Activated CD8-positive, alpha-beta memory T cell treated with anti-CD3 and anti-CD28 coated beads, Interleukin-2, amount 50 U/mL, for 4 hours (primary cell): ENCODE data around the gene AMELY.
"Not testable (repeated sequence)": the region's sequence is repeated elsewhere in the genome, so short reads cannot be mapped to it uniquely, and the experiment has no call there.

ENCODE experiments used
- DNase-seq: peaks from one replicate; pipeline ENCODE4 v3.0.0-alpha.2; 2020

Gene AMELY, protein sequence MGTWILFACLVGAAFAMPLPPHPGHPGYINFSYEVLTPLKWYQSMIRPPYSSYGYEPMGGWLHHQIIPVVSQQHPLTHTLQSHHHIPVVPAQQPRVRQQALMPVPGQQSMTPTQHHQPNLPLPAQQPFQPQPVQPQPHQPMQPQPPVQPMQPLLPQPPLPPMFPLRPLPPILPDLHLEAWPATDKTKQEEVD

DNA sequence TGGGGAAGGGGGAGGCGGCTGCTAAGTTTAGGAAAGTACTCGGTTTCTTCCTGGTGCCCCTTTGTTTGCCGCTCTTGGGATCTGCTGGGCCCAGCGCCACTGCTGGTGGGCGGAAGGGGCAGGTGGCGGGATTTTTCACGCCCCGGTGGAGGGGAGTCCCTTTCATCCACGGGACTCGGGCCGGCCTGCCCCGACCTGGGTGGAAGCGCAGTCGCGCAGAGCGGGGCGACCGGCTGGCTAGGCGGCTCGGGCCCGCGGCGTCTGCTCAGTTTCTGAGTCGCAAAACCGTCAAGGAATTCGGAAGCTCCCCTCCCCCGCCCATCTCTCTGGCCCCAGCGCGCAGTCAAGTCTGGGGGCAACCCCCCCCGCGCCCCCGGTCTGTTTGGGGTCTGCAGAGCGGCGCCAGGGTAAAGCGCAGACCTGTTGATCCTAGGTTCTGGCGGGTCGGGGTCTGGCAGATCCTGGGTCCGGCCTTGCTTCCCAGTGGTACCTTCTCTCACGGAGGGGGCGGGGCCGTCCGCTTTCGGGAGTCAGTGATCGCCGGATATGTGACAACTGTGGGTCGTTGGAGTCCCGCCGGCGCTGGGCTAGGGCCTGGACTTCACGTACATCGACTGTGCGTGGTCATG is at the start of gene AMELY:
Gene AMELY, minus strand, starts transcription at position 500 of the 629 bp plus-strand sequence. CDS start 39,144 bp downstream, outside the sequence.
- DNase-seq, result no peak

DNA sequence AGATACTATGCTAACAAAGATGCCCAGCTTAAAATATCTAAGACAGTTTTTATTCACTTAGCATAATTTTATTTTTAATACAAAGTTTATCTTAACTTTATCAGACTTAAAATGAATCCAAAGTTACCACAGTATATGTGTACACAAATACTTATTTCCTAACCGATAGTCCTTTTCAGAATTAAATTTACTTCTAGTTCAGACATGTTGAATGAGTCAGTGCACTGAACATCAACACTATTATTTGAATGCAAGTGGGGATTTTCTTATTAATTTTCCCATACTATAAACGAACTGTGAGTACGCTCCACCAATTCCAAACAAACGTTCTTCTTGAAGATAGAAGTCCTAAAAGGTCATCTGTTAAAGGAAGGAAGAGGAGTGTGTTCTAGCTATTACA is 38.4 kb upstream of the AMELY start:
- DNase-seq, result no peak

DNA sequence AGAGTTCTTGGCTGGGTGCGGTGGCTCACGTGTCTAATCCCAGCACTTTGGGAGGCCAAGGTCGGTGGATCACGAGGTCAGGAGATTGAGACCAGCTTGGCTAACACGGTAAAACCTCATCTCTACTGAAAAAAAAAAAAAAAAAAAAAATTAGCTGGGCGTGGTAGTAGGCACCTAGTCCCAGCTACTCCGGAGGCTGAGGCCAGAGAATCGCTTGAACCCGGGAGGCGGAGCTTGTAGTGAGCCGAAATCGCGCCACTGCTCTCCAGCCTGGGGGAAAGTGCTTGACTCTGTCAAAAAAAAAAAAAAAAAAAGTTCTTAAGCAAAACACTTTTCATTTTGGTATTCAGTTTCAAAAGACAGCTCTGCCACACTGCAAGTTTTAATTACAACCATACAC is 36.8 kb upstream of the AMELY start:
- DNase-seq, result no peak

DNA sequence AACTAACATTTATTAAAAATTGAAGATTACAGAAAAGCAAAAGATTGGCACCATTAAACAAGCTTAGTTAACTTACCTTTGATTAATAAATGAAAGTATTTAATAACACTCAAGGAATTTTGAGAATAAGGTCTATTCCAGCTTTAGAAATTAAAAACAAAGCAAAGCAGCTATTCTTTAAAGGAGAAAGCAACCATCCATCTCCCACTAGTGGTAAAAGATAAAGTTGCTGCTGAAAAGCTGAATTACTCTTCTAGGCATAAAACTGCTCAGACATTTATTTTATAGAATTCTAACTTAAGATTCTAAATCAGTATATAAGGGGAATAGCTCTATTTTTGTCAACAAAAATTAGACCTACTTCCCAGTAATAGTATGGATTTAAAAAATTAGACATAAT is 36.1 kb upstream of the AMELY start:
- DNase-seq, result no peak

DNA sequence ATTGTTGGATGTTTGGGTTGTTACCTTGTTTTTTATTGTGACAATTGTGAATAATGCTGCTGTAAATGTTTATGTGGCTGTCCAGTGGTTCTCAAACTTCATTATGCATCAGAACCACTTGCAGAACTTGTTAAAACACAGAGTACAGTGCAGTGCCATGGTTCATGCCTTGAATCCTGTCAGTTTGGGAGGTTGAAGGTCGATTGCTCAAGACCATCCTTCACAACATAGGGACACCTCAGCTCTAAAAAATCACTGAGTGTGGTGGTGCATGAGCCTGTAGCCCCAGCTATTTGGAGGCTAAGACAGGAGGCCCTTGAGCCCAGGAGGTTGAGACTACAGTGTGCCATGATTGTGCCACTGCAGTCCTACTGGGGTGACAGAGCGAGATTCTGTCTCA is 23.9 kb upstream of the AMELY start:
- no peak for DNase-seq

DNA sequence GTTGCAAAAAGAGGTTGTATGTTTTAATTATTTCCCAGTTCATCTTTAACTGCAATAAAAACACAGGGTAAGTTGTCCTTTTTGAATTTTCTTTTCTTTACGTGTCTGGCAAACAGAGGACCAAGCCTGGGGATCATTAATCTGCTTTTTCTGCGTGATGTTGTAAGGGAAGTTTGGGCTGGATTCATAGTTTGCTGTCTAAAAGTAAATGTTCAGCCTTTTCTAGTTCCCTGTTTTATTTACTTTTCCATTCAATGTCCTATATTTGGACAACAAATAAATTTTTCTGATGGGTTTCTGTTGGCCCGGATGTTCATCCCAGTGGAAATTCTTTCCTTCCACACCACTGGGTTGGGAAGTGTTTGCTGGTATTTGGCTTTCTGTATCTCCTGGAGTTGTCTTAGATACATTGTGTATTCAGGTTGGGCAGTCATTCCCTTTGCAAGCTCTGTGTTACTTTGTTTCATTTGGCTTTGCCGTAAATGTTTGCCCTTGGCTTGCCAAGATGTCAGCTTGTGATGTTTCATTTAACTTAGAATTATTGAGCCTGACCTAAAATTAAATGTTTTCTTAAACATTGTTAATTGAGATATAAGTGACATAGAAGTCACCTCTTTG is 20.3 kb upstream of the AMELY start:
- DNase-seq, result no peak

DNA sequence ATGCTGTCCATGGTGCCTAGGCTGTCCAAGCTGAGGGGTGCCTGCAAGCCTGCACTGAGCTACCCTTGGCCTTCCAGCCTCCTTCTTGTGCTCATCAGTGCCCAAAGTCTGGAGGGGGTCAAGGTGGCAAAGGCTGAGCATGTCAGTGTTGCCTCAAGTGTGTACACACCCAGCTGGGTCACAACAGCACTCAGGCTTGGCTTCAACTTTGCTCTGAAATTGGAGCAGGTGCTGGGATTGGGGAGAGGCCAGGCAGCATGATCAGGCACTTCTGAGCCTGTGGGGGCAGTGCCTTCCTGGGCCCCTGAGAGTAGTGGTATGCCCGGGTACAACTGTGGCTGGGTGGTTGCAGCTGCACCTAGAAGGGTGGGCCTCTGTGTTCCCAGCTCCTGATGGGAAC is 17.7 kb upstream of the AMELY start:
- DNase-seq, result no peak

DNA sequence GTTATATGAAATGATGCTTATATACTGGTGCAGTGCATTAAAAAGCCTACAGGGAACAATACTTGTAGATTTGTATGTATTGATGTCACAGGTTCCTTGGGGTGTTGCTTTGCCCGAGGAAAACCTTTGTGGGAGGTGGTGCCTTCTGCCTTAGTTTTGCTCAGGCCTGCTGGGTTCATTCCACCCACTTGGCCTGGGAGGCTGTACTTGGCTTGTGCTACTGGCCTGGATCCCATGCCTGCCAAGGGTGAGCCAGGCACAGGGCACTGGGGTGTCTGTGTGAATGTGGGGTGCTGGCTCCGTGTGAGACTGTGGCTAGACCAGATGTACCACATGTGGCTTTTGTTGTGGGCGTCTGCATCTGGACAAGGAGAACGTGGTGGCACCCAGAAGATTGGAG is 16.7 kb upstream of the AMELY start:
- DNase-seq, result no peak

DNA sequence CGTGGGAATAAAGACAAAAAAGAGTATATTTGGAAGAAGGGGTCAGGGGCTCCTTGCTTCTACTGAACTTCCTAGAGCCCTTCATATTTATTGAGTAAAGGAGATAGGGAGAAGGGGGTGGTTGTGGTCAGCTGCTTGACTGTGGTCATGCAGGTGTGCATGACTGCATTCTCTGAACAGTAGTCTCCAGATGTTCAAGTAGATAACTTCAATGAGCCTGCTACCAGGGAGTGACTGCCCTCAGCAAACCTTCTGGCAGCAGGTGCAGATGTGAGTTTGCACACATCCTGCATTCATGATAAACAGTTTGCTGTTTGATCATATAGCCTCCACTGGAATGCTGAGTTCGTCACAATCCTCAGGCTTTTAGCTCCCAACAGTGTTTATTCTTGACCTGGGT is 9.5 kb upstream of the AMELY start:
- no peak for DNase-seq

DNA sequence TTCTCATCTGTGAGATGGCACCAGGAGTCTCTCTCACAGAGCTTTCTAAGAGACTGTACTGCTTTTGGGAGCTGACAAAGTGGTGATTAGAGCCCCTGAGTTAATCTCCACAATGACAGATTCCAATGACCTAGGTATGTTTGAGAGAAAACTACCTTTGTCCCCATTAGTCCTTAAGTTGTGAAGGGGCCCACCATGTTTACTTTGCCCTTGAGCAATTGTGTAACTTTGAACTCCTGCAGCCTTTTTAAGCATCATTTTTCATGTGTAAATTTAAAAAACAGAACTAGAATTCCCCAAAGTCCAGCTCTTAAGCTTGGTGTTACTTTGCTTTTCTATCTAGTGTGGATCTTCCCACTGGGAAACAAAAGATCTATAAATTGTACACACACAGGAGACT is 1.8 kb upstream of the AMELY start:
- DNase-seq, result no peak

DNA sequence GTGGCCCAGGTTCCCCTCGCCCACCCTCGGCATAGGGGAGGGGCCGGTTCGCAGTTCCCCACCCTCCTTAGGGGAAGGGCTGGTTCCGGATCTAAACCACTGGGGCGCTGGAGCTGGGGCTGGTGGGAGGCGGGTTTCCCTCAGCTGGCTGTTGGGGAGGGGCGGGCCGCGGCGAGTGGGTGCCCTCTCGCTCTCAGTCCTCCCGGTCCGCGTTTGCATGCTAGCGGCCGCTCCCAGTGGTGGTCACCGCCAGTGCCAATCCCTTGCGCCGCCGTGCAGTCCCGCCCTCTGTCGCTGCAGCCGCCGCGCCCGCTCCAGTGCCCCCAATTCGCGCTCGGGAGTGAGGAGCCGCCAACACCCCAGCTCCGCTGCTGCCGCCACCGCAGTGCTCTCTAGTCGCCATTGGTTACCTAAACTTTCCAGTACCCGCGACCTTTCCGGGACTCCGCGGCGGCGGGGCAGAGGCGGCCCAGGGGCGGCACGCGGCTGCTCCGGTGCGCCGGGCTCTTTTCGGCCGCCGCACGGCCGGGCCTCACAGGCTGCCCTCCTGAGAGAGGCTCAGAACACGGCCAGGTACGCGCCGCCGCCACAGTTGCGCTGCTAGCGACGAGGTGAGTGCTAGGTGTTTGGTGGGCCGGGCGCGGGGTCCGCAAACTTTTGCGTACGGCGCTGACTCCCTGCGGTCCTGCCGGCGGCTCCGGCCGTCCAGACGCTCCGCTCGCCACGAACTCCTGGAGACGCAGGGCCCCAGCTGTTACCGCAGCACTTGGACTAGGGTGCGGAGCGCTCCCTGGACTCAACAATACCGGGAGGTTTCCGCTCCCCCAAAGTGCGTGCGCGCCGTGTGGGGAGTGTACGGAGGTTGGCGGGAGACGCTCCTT is 940 bp downstream of the AMELY start, which contains the start of gene TBL1Y:
Gene TBL1Y, plus strand, starts transcription at position 326 of the 881 bp plus-strand sequence. CDS start 114,388 bp downstream, outside the sequence.
- no peak for DNase-seq

DNA sequence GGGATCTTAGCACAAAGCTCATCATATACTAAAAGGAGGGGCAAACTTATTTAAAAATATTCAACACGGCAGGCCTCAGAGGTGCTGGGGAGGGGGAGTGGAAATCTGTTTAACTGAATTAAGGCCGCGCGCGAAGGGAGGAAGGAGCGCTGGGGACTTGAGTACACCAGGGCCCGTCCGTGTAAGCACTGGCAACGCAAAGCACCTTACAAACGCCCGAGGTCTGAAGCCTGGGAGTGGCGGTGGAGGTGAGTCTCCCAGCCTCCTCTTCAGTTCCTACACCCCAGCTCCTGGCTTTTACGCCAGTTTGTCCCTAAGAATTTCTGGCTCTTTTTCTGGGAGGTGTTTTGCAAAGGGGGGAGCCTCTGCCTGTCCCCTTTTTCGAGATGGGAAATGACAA is 1.7 kb downstream of the AMELY start:
- DNase-seq, result no peak

DNA sequence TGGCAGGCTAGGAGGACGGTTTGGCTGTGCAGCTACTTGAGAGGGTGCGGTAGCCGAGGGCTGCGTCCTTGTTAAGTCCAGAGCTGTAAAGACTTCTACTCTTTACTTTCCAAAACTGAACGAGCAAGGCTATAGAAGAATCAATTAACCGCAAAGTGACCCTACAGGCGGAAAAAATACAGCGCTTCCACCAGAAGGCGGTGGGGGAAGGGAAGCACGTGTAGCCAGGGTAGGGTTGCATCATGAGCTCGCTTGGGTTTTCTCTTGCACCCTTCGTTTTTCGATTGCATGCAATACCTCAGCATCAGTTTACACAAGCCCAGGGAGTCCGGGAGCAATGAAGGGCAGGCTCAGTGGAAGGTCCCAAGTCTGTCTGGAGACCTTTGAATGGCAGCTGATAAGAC is 2.4 kb downstream of the AMELY start:
- DNase-seq, result no peak

DNA sequence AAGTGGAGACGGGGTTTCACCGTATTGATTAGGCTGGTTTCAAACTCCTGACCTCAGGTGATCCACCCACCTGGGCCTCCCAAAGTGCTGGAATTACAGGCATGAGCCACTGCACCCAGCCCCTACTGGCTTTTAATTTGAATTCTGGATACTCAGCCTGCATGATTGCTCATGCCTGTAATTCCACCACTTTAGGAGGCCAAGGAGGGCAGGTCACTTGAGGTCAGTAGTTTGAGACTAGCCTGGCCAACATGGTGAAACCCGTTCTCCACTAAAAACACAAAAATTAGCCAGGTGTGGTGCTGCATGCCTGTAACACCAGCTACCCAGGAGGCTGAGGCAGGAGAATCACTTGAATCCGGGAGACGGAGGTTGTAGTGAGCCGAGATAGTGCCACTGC is 3.5 kb downstream of the AMELY start:
- DNase-seq, result not testable (repeated sequence)

DNA sequence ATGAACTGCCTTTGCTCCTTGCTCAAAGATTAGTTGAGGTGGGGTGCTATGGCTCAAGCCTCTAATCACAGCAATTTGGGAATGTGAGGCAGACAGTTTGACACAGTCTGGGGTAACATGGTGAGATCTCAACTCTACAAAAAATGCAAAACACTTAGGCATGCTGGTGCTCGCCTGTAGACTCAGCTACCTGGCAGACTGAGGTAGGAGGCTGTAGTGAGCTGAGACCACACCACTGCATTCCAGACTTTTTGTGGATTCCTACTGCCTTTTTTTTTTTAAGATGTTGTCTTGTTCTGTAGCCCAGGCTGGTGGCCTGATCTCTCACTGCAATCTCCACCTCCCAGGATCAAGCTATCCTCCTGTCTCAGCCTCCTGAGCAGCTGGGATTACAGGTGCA is 4.0 kb downstream of the AMELY start:
- DNase-seq, result no peak

DNA sequence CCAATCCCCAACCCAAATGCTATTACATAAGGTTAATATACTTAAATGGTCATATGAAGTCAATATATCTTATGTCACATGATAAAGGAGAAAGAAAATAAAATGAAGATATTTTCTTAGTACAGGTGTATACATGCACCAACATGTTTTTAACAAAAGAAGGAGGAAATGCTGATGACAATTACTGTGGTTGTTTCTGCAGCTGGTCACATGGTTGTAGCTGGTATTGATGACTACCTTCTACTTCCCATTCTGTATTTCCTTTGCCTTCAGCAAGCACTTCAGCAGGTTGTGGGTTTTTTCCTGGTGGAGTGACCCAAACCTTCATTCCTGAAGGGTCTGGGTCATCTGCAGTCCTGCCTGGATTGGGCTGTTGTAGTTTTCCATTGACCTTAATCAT is 9.4 kb downstream of the AMELY start:
- DNase-seq, result not testable (repeated sequence)

DNA sequence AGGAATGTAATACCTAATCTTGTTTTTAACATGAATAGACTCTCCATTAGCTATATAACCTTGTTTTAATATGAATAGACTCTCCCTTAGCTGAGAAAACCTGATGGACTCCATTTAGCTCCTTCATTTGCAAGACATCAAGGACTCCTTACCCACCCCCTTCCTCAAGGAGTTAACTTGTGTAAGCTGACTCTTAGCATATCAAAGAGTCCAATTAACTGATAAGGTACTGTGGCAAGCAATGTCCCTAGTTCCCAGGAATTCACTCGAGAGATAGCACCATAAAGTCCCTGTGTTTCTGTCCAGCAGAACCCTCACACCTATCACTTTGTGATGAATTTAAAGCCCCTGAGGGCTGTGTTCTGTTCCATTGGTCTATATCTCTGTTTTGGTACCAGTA is 16.3 kb downstream of the AMELY start:
- no peak for DNase-seq

DNA sequence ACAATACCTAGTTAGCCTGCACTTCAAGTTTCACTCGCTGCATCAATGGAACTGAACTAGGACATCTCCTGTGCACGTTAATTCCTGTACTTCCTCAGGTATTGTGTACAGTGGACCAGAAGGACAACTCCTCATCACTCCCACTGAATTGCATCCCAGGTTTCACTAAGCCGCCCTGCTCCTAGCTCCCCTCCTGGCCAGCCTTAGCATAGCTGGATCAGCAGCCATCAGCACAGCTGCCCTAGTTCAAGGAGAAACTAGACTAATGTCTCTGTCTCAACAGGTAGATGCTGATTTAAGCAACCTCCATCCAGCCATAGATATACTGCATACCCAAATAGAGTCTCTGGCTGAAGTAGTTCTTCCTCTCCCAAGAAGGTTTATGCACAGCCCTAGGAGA is 17.1 kb downstream of the AMELY start:
- DNase-seq, result no peak

DNA sequence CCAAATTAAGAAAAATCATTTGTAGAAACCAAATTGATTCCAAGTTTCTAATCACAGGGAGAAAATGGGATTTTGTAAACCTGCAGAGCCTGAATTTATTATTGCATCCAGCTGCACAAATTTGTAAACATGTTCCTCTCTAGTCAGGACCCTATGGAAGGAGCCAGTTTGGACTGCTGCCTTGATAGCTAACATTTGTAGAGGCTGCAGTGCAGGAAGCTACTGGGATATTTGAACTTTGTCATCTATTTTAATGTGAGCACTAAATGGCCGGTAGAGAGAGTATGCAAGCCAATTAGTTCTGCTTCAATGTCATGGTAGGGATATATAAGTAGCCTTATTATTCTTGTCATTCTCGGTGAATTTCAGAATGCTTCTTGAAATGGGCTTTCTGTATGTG is 62.2 kb downstream of the AMELY start:
- DNase-seq, result no peak

DNA sequence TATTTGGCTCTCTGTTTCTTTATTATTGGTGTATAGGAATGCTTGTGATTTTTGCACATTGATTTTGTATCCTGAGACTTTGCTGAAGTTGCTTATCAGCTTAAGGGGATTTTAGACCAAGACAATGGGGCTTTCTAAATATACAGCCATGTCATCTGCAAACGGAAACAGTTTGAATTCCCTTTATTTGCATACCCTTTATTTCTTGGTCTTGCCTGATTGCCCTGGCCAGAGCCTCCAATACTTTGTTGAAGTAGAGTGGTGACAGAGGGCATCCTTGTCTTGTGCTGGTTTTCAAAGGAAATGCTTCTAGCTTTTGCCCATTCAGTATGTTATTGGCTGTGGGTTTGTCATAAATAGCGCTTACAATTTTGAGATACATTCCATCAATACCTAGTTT is 68.9 kb downstream of the AMELY start:
- DNase-seq, result not testable (repeated sequence)
